Endothelial cell of umbilical vein (primary cell): ENCODE results near the gene IFT52. TPM values are rescaled to one million over a fixed set of nuclear protein-coding genes. Genes with fewer than 3 reads are reported as not detected.

ENCODE experiments used
- BruUV-seq: library from RNA; stranded (reverse); fragments of 400-500 nt; replicated peaks from 2 replicates; lab custom pipeline; 2021; lab: Mats Ljungman, UMichigan
- CTCF ChIA-PET: fragments of 300-600, 350-600 bp; sonication (Branson Sonifier 250); formaldehyde crosslinking; loops from one replicate; lab custom pipeline; 2021; ENCODE audit warnings: antibody characterized with exemption, inconsistent platforms; lab: Charles Lee
- POLR2A ChIA-PET: fragments of 300-600, 350-600 bp; sonication (Branson Sonifier 250); formaldehyde crosslinking; loops from one replicate; lab custom pipeline; 2021; ENCODE audit warnings: antibody characterized with exemption, inconsistent platforms; lab: Charles Lee
- DNase-seq: peaks from one replicate; pipeline ENCODE4 v3.0.0-alpha.2; 2011; ENCODE audit warnings: low read depth, low spot score
- FAIRE-seq: peaks from 2 replicates; lab custom pipeline; 2011; peaks lifted over from hg19 to GRCh38; lab: Jason Lieb, UNC
- H2AFZ ChIP-seq: 2 replicates; pipeline ENCODE4 v1.6.0; 2012; ENCODE audit warnings: low read depth, low read length, control low read depth, inconsistent platforms
- H3K27ac ChIP-seq: 2 replicates; pipeline ENCODE4 v1.5.1; 2011; ENCODE audit warnings: low read depth, mild to moderate bottlenecking, control low read depth, low read length, moderate library complexity; ENCODE audit not compliant: insufficient read depth
- H3K27me3 ChIP-seq, 2 experiments: 2 replicates each; pipeline versions ENCODE4 v1.6.0 to v1.6.1; 2011; ENCODE audit warnings: low read length in 2 of 2, mixed read lengths in 1 of 2; ENCODE audit not compliant: control insufficient read depth in 2 of 2, insufficient read depth in 2 of 2
- H3K36me3 ChIP-seq, 2 experiments: 2 replicates in 1 of 2; 3 replicates in 1 of 2; pipeline ENCODE4 v1.5.1; 2011; ENCODE audit warnings: low read length in 2 of 2, mild to moderate bottlenecking in 1 of 2, moderate library complexity in 1 of 2; ENCODE audit not compliant: control insufficient read depth in 2 of 2, insufficient read depth in 2 of 2; ENCODE audit errors: extremely low read depth in 1 of 2
- H3K4me1 ChIP-seq: 3 replicates; pipeline ENCODE4 v1.5.1; 2011; ENCODE audit warnings: mild to moderate bottlenecking, low read length; ENCODE audit not compliant: control insufficient read depth, insufficient read depth; ENCODE audit errors: extremely low read depth
- H3K4me2 ChIP-seq: 2 replicates; pipeline ENCODE4 v1.6.1; 2011; ENCODE audit warnings: low read length, control low read depth, mixed read lengths; ENCODE audit not compliant: insufficient read depth
- H3K4me3 ChIP-seq, 3 experiments: fragments of 200-600 bp in 1 of 3; sonication (generic), shearing (Covaris generic) in 1 of 3; replicated peaks in 1 of 3; 2 replicates each; pipeline ENCODE4 v1.5.1; 2011 to 2016; ENCODE audit warnings: control low read depth in 3 of 3, low read length in 3 of 3, mild to moderate bottlenecking in 2 of 3, inconsistent platforms in 1 of 3, low read depth in 1 of 3, moderate library complexity in 1 of 3; ENCODE audit not compliant: insufficient read depth in 1 of 3
- H3K79me2 ChIP-seq: 2 replicates; pipeline ENCODE4 v1.6.0; 2012; ENCODE audit warnings: low read length, inconsistent platforms; ENCODE audit not compliant: control insufficient read depth, insufficient read depth
- H3K9ac ChIP-seq: replicated peaks from 2 replicates; pipeline ENCODE3; 2011; ENCODE audit warnings: low read length, control low read depth; ENCODE audit not compliant: insufficient read depth; ENCODE audit errors: extremely low read depth
- H3K9me1 ChIP-seq: replicated peaks from 3 replicates; pipeline ENCODE4 v1.6.0; 2011; ENCODE audit warnings: mild to moderate bottlenecking, low read length; ENCODE audit not compliant: control insufficient read depth, insufficient read depth; ENCODE audit errors: extremely low read depth
- H3K9me3 ChIP-seq: replicated peaks from 2 replicates; pipeline ENCODE4 v1.5.1; 2012; ENCODE audit warnings: low read length, inconsistent platforms; ENCODE audit not compliant: control insufficient read depth, insufficient read depth
- H4K20me1 ChIP-seq: replicated peaks from 2 replicates; pipeline ENCODE3; 2011; ENCODE audit warnings: mild to moderate bottlenecking, low read length; ENCODE audit not compliant: control insufficient read depth, insufficient read depth; ENCODE audit errors: extremely low read depth
- CTCF ChIP-seq, 2 donors: IDR thresholded peaks; 1 replicate in 1 of 2; 2 replicates in 1 of 2; pipeline ENCODE4 v1.5.1; 2011; ENCODE audit warnings: low read length in 2 of 2, mild to moderate bottlenecking in 2 of 2, moderate library complexity in 2 of 2, control low read depth in 1 of 2, inconsistent platforms in 1 of 2, low read depth in 1 of 2; ENCODE audit not compliant: insufficient read depth in 1 of 2; ENCODE audit errors: extremely low read depth in 1 of 2
- EZH2 ChIP-seq: IDR thresholded peaks from 2 replicates; pipeline ENCODE4 v1.6.1; 2012; ENCODE audit warnings: borderline replicate concordance, low read depth, mild to moderate bottlenecking, moderate library complexity, low read length, inconsistent platforms; ENCODE audit not compliant: severe bottlenecking
- FOS ChIP-seq: IDR thresholded peaks from 2 replicates; pipeline ENCODE4 v1.6.1; 2011; ENCODE audit warnings: mild to moderate bottlenecking, low read length, moderate library complexity, borderline replicate concordance; ENCODE audit not compliant: insufficient read depth
- GATA2 ChIP-seq: IDR thresholded peaks from 2 replicates; pipeline ENCODE4 v1.7.0; 2011; ENCODE audit warnings: low read depth, mild to moderate bottlenecking, moderate library complexity, mixed read lengths, low read length; ENCODE audit not compliant: insufficient read length, insufficient read depth
- JUN ChIP-seq: IDR thresholded peaks from 2 replicates; pipeline ENCODE4 v1.6.1; 2011; ENCODE audit warnings: borderline replicate concordance, low read depth; ENCODE audit not compliant: insufficient read length, insufficient read depth
- MAX ChIP-seq: IDR thresholded peaks from 2 replicates; pipeline ENCODE4 v1.6.1; 2011; ENCODE audit not compliant: insufficient read depth, insufficient read length
- MYC ChIP-seq: IDR thresholded peaks from one replicate; pipeline ENCODE4 v1.6.1; 2011; ENCODE audit warnings: mild to moderate bottlenecking, low read depth, low read length
- POLR2A ChIP-seq: IDR thresholded peaks from 2 replicates; pipeline ENCODE4 v1.6.1; 2012; ENCODE audit warnings: low read depth, mild to moderate bottlenecking, control low read depth, low read length
- POLR2AphosphoS5 ChIP-seq: IDR thresholded peaks from 2 replicates; pipeline ENCODE4 v1.6.1; 2012; ENCODE audit warnings: low read depth, mild to moderate bottlenecking, control low read depth, low read length, moderate library complexity; ENCODE audit not compliant: insufficient read depth
- dilution Hi-C: fragments of 300-500 bp; cut with MboI; formaldehyde crosslinking; loops from one replicate; pipeline ENCODE4 v1.15.0; 2019; ENCODE audit warnings: low sequenced_read_pairs; ENCODE audit not compliant: extremely low pct_ligation_motif_present
- intact Hi-C: fragments of 100-400 bp; cut with micrococcal nuclease; formaldehyde crosslinking; loops from one replicate; pipeline ENCODE4 v1.10.0; 2022
- polyA plus RNA-seq, 4 experiments: library from polyadenylated mRNA; depleted of rRNA in 3 of 4; stranded (reverse) in 3 of 4; unstranded in 1 of 4; fragments of >200 nt; gene quantifications; 2 replicates each; pipeline versions ENCODE4 v1.2.1 to v1.2.3, GENCODE V29; 2011 to 2012; ENCODE audit warnings: missing spikeins in 1 of 4
- total RNA-seq: library from RNA; stranded (reverse); gene quantifications from 2 replicates; pipeline ENCODE4 v1.2.3, GENCODE V29; 2021

The IFT52 gene
- total and polyA plus RNA-seq, 2 donors (not counting 3 experiments of a cell fraction or from before 2014, with no cell fraction given): 30.0 to 33.4 TPM

GRCh38 chr20:43695571-43695970, 104.8 kb downstream of the IFT52 start:
- no peak overlapping the region for H3K27ac ChIP-seq
- DNase-seq (no peak), FAIRE-seq (no peak)
- H2AFZ ChIP-seq: no peak overlapping the region
- H3K79me2 ChIP-seq: no peaks in the 10 kb centered on the region
- no peaks in the 10 kb centered on the region for H4K20me1 ChIP-seq
- intact Hi-C loops: no loop called here
- H3K4me3 ChIP-seq: no peak overlapping the region
- H3K4me1 ChIP-seq: no peaks in the 10 kb centered on the region
- no peak overlapping the region for H3K4me2 ChIP-seq
- peaks cover 0 to 2% of the 10 kb centered on the region in 2 experiments for H3K36me3 ChIP-seq
- TF ChIP-seq MYC (no peak), EZH2 (no peak), POLR2A (no peak), POLR2AphosphoS5 (no peak), FOS (no peak), JUN (no peak), CTCF (IDR thresholded peaks at IDR 0.05; ENCODE audit: extremely low read depth in 1 of 2, insufficient read depth in 1 of 2, low read depth in 1 of 2, low read length in 2 of 2) (no peak), GATA2 (no peak), MAX (no peak)
- no peaks in the 10 kb centered on the region for H3K27me3 ChIP-seq
- no peaks in the 10 kb centered on the region for H3K9me1 ChIP-seq
- H3K9ac ChIP-seq: no peak overlapping the region
- CTCF ChIA-PET: no interaction called here
- POLR2A ChIA-PET: no interaction called here
- dilution Hi-C loops: no loop called here
- no peaks in the 10 kb centered on the region for H3K9me3 ChIP-seq
- no TSS peak for BruUV-seq

Other genes with a start within 250 kb of the IFT52 start
- gene SRSF6, start 133.0 kb upstream of the IFT52 start, total RNA-seq: 153 and 157 TPM in 2 replicates
- 52.0 and 61.9 TPM in 2 replicates for gene SRSF6, start 133.0 kb upstream of the IFT52 start, polyA plus RNA-seq
- 7.1 and 8.2 TPM in 2 replicates for gene L3MBTL1, start 83.2 kb upstream of the IFT52 start, total RNA-seq
- gene L3MBTL1, start 83.2 kb upstream of the IFT52 start, polyA plus RNA-seq: 4.8 and 5.2 TPM in 2 replicates
- gene SGK2, start 31.9 kb upstream of the IFT52 start, total RNA-seq: 0.27 and 0.35 TPM in 2 replicates
- 0.21 TPM in 2 replicates for gene SGK2, start 31.9 kb upstream of the IFT52 start, polyA plus RNA-seq
- gene MYBL2, start 76.2 kb downstream of the IFT52 start, total RNA-seq: 105 and 107 TPM in 2 replicates
- gene MYBL2, start 76.2 kb downstream of the IFT52 start, polyA plus RNA-seq: 32.1 and 35.7 TPM in 2 replicates
- gene GTSF1L, start 136.1 kb downstream of the IFT52 start, total RNA-seq: not detected in 2 replicates
- not detected in 2 replicates for gene GTSF1L, start 136.1 kb downstream of the IFT52 start, polyA plus RNA-seq